Stromal cell of bone marrow (primary cell): ENCODE results near the gene STK11.

Experiments used
- DNase-seq: peaks from one replicate; pipeline ENCODE4 v3.0.0-alpha.2; 2012; ENCODE audit warnings: low read depth

The STK11 gene

DNA sequence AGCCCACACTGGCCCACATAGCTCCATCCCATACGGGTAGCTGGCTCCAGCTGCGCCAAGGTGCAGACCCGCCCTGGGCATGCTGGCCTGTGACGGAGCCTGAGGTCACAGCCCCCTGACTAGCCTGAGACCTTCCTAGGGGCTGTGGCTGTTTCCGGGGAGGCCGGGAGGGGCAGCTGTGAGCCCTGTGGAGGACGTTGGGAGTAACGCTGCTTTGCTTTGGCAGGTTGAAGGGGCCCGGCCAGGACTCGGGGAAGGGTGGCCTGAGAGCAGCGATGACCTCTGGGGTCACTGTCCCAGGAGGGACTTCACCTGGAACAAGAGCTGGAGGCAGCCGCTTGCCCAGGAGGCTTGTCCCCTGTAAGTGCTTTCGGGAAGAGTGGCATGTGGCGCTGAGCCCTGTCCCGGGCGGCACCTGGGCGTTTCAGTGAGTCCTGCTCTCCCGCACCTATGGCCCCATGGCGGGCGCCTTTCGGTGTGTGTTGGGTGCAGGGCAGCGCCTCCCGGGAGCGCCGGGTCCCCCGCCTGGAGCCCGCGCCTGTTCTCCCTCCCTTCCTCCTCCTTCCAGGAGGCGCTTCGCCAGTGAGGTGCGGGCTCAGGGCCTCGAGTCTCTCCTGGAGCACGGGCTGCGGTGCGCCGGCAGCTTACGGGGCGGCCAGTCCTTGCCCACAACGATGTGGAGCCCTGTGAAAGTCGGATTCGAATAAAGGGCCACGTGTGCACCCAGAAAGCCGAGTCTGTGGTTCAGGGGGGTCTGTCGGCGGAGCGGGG lies 68.7 kb downstream of the STK11 start:
- DNase-seq, result no peak

- no peak for DNase-seq
Measured at GRCh38 chr19:1274852-1275259, 69.3 kb downstream of the STK11 start.

- peak; percentile 92 for DNase-seq
Measured at GRCh38 chr19:1275260-1275975, 69.8 kb downstream of the STK11 start, which contains the start of gene FAM174C. FAM174C (plus strand) TSS chr19:1275530; CDS start chr19:1275550, 20 bp downstream.

- DNase-seq, result no peak
Measured at GRCh38 chr19:1275976-1276627, 70.5 kb downstream of the STK11 start.

- no peak for DNase-seq
Measured at GRCh38 chr19:1276628-1277022, 71.0 kb downstream of the STK11 start.

GRCh38 chr19:1277061-1277460 lies 71.5 kb downstream of the STK11 start:
- DNase-seq, result no peak
